NCI-H1930 (cell line): Measurements from ENCODE around the gene SEMA3B.
"Not testable (repeated sequence)": the region's sequence is repeated elsewhere in the genome, so short reads cannot be mapped to it uniquely, and the experiment has no call there.

Experiments
- DNase-seq, 2 experiments: peaks; one replicate each; lab custom pipeline; 2025; lab: John Stamatoyannopoulos, UW

SEMA3B gene

DNA sequence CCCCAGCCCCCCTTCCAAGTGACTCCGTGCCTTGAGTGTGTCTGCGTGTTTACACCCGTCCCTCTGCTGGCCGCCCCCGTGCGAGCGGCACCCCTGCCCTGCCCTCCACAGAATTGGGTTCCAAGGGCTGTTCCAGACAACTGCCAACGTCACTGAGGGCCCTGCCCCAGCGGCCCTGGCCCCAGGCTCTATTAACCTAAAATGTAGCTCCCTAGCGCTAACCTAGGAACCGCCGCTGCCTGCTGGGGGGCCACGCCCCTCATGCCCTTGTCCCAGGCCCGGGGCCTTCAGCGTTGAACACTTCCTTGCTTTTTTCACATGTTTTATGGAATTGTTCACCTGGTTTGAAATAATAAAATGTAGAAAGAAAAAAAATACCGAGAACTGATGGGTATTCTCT is 10.0 kb upstream of the SEMA3B start:
- no peak for DNase-seq

DNA sequence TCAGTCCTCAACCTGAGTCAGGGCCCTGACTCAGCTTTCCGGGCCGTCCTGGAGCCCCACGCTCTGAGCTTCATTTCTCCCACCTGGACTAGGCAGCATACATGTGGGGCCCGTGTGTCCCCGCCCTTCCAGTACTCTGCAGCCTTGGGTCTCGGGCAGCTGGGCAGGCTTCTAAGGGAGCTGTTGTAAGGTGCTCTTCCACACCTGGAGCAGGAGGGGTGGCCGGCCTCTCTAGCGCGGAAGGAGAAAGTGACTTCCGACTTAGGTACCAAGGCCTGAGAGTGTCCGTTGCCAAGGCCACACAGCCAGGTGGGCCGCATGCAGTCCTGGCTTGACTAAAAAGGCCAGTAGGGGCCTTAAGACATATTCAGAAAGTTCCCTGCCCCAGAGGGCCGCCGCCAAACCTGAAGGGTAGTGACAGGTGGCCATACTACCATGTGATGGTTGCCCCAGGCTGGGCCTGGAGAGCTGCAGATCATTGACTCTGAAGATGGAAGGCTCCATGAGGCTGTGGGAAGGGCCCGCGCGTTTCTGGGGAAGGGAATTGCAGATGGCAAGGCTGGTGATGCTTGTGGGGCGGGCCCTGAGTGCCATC is 9.4 kb upstream of the SEMA3B start:
- DNase-seq: no peak

DNA sequence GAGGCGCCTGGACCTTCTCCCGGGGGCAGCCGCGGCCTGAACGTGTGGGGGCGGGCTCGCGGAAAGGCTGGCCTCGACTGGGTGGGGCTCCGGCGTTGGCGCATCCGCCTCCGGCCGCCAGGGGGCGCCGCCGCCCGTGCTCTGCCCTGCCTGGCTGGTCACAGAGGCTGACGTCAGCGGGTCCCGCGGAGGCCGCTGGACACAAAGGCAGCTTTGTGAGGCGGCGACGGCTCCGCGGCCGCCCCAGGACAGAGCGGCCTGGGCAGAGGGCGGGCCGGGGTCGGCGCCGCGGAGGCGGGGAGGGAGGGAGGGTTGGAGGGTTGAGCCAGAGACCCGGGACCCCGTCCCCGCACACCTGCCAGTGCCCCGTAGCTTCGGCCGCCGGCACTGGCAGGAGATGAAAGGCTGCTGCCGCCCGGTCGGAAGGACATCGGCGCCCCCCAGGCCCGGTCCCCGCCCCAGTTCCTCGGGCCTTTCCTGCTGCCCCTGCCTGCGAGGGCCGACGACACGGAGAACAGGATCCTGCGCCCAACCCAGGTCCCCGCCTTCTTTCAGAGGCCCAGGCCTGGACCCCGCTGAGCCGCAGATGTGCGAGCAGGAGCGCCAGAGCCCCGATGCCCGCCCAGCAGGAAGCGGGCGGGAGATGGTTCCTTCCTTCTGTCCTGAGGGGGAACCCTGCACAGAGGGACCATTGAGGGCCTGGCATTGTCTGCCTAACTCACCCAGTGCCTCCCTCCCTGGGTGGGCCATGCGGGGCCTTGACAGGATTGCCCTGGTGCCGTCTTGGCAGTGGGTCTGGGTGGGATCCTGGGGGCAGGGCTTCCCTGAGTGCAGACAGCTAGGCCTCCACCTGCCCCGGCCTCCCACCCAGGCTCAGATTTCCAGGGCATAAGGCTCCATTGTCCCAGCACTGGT is 8.7 kb upstream of the SEMA3B start:
- peak; percentile 80 to 87 for DNase-seq

DNA sequence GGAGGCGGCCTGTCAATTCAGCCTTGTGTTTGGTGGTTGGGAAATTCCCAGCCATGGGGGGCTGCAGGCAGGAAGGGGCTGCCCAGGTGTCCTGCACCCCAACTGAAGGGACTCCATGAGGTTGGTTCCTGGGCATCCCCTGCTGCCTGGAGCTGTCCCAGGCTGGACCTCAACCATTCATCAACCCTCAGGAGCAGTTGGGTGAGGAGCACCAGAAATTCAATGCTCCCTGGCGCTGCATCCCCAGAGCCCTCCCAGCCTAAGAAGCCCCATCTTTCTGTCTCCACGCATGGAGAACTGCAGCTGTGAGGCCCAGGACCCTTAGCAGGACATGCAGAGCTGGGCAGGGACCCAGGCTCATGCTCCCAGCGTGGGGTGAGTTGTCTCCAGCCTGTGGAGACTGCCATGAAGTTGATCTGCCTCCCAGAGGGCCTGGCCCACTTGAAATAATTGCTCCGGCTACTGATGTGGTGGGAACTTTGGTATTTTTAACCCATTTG is 8.0 kb upstream of the SEMA3B start:
- no peak for DNase-seq

DNA sequence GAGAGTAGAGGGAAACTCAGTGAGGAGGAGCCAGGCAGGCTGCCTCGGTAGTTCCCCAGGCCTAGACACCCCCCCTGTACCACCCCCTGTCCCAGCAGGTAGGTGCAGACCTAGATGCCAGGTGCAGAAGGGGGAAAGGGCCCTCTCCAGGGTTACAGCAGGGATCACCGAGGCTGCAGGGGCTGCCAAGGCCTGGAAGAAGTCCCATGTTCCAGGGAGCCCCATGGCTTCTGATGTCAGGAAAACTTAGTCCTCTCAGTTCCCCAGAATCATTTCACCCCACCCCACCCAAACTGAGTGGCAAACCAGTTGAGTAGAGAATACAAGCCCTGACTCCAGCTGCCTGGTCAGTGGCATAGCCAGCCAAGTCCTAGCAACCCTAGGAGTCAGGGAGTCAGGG is 7.4 kb upstream of the SEMA3B start:
- DNase-seq: no peak

DNA sequence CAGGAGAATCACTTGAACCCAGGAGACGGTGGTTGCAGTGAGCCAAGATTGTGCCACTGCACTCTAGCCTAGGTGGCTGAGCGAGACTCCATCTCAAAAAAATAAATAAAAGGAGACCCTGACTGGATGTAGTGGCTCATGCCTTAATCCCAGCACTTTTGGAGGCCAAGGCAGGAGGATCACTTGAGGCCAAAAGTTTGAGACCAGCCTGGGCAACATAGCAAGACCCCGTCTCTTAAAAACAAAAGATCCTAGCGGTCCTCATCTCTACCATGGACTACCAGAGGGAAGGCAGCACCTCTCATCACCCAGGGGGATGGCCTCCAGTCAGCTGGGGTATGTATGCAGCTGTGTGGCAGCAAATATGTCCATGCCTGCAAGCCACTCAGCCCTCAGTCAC is 6.7 kb upstream of the SEMA3B start:
- DNase-seq: not testable (repeated sequence)

DNA sequence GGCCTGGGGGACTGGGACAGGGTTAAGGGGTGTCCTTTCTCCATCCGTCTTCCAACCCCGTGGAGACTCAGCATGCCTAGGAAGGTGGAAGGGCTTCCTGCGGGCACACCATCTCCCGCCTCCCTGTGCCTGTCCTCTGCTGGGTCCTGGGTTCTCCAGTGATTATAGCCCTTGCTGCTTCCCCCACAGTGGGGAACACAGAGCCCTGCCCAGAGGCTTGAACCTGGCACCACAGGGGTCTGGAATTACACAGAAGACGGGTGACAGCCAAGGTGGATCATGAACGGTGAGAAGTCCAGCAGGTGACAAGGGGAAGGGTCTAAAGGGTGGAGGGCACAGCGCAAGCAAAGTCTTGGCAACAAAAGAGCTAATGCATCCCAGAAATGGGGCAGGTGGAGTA is 6.2 kb upstream of the SEMA3B start:
- no peak for DNase-seq

DNA sequence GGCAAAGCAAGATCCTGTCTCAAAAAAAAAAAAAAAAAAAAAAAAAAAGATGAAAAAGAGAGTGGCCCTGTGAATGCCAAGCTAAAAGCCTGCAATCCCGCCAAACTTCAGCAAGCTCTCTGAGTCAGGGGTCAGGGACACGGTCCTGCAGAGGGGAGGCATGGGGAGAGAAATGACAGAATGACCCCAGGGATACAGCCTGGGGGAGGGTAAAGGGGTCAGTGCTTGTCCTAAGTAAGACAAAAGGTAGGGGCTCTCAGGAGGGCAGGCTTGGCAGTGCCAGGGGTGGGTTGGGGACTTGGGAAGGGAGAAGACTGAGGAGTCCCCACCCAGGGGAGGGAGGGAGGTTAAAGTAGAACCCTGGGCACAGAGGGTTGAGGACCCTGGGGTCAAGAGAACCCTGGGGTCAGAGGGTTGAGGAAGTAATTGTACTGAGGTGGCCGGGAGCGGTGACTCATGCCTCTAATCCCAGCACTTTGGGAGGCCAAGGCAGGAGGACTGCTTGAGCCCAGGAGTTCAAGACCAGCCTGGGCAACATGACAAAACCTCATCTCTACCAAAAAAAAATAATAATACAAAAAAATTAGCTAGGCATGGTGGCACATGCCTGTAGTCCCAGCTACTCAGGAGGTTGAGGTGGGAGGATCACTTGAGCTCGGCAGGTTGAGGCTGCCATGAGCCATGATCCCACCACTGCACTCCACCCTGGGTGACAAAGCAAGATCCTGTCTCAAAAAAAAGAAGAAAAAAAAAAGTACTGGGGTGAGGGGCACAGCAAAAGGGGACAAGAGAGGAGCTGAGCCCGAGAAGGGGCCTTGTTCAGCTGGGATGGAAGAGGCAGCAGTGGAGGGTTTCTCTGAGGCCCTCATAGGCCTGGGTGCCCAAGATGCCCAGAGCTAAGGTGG is 5.2 kb upstream of the SEMA3B start:
- no peak for DNase-seq

DNA sequence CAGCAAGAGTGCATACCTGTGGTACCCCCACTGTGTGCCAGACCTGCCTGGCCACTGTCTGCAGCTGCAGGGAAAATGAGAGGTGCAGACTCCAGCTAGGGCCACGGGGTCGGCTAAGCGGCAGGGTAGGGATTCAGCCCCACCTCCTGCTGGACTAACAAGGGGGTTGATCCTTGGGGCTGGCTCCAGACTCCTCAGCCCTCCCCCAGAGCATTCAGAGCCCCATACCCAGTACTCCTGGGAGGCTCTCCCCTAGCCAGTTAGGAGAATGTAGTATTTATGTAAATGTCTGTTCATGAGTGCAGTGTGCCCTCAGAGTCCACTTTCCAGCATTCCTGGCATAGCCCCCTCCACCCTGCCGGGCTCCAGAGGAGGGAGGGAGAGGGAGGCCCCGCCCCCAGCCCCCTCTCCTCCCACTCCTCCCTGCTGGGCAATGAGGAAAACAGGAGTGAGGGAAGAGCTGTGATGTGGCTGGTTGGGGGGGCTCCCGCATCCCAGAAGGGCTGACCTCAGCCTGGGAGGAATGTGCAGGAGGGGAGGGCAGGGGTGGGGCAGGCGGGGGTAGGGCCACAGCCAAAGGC is 4.5 kb upstream of the SEMA3B start:
- no peak for DNase-seq

DNA sequence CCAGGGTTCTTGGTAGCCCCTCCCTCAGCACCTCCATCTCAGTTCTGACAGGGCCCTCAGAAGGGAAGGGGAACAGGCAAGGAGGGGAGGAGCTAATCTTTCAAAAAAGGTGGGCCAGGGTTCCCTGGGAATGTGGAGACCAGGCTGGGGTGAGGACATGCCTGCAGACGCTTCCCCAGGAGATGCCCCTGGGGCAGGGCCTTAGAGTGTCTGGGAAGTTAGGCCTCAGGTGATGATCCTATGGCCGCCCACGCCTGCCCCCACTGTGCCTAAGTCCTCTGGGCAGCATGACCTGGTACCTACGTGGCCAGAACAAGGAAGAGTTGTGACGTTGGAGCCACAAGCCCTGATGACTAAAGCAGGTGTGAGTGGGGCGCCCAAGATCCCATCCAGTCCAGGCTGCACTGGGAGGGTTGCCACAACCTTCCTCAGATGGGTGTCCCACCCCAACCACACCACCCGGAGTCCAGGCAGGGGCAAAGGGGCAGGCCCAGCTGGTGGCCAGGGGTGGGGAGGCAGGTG is 3.9 kb upstream of the SEMA3B start:
- no peak for DNase-seq

DNA sequence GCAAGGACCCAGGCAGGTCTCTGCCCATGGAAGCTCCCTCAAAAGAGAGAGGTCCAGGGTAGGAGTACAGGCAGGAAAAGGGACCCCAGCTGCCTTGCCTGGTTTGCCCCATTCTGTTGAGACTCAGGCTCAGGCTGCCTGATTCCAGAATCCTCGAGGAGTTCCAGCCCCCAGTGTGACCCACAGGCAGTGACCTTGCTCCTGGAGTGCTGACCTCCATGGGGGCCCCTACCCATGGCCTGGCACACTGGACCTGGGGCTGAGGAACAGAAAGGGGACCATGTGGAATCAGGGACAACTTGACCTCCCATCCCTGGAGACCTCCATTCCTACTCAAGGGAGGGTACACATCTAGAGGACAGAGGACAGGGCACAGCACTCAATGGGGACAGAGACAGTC is 3.4 kb upstream of the SEMA3B start:
- DNase-seq: no peak

DNA sequence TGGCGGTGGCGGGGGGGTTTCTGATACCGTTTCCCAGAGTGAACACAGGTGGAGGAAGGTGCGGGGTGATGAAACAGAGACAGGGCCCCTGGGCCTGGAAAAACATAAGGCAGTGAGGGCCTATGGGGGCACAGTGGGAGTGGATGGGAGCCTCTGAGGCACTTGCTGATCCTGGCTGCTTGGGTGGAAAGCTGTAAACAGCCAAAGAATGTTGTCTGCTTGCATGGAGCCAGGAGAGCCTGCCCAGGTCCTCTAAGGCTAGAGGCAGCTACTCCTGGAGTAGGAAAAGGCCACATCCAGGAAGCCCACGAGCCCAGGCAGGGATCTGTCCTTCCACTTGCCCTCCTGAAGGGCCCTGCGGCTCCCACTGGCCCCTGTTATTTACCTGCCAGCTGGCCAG is 2.9 kb upstream of the SEMA3B start:
- DNase-seq: no peak

DNA sequence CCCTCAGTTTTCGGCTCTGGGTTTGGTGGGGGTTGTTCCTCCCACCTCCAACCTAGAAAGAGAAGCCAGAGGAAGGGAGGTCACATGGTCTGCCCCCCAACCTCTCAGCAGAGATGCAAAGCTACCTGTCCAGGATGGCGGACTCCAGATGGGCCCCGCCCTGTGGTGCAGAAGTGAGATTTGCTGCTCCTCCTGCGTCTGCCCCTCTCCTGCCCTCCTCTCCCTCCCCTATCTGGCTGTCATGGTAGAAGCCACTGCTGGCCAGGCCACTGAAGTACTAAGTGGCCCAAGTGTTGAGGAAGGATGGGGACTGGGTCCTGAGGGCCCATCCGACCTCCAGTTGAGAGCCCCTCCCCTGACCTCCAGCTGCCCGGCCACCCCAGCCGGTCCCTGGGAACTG is 2.1 kb upstream of the SEMA3B start:
- DNase-seq: no peak

DNA sequence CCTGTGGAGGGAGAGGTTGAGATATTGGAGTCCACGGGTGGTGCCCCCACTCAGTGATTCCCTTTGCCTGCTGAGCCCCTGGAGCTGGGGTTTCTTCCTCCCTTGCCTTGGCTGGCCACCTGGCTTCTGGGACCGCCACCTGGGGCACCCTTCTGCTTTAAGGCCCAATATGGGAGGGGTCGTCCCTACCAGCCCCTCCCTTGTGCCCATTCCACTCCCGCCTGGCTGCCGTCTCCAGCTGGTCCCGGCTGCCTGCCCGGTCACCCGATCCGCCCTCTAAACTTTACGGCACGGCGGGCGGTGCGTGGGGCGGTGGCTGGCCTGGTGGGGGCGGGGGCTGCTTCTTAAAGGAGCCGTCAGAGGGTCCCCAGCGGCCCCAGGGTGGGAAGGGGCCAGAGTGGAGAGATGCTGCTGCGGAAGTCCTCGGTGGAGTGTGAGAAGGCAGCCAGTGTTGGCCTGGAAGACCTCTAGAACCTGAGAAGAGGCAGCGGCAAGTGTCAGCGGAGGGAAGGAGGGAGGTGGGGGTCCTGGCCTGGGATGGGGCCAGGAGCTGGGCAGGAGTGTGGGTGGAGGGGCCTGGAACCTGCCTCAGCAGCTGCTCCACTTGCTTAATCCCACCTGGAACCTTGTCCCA is 1.6 kb upstream of the SEMA3B start:
- no peak for DNase-seq

DNA sequence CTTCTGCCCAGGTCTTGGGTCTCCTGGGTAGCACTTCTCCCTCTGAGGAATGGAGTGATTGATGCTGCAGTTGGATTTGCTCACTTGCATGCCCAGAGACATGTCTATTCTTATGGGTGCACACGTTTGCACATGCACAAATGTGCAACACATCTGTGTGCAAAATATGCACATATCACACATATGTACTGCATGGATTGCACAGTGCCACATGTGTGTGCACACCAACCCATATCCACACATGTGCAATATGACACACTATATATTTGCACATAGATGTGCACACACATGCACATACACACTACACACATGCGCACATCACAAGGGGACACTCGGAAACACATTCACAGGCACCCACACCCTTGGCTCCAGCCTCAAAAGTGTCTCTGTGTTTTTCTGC is 671 bp upstream of the SEMA3B start:
- no peak for DNase-seq

DNA sequence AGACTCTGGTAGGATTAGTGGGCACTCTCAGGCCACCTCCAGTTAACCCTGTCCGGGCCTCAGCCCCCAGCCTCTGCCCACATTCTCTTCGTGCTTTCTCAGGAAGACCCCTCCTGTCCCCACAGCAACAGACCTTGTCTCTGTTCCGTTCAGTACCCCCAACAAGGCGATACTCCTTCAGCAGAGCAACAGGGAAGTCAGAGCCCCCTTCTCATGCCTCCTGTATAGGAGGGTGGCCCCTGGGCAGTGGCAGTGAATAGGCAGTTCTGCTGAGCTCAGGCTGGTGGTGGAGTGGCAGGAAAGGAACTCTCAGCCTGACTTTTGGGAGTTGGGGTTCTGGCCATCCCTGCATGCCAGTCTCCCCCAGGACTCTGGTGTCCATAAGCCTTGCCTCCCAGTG is 513 bp downstream of the SEMA3B start:
- no peak for DNase-seq

DNA sequence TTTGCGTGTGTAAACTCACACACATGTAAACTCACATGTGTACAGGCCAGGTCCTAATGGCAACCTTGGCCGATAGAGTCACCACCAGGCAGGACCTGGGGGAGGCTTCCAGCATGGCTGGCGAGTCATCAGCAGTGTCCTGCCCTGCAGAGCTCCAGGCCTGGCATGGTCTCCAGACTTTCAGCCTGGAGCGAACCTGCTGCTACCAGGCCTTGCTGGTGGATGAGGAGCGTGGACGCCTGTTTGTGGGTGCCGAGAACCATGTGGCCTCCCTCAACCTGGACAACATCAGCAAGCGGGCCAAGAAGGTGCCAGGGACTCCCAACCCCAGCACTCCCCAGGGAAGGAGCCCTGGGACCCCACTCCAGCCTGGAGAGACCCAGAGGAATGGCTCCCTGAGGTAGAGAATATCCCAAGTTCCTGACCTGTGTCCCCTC is 1.0 kb downstream of the SEMA3B start:
- DNase-seq: no peak

DNA sequence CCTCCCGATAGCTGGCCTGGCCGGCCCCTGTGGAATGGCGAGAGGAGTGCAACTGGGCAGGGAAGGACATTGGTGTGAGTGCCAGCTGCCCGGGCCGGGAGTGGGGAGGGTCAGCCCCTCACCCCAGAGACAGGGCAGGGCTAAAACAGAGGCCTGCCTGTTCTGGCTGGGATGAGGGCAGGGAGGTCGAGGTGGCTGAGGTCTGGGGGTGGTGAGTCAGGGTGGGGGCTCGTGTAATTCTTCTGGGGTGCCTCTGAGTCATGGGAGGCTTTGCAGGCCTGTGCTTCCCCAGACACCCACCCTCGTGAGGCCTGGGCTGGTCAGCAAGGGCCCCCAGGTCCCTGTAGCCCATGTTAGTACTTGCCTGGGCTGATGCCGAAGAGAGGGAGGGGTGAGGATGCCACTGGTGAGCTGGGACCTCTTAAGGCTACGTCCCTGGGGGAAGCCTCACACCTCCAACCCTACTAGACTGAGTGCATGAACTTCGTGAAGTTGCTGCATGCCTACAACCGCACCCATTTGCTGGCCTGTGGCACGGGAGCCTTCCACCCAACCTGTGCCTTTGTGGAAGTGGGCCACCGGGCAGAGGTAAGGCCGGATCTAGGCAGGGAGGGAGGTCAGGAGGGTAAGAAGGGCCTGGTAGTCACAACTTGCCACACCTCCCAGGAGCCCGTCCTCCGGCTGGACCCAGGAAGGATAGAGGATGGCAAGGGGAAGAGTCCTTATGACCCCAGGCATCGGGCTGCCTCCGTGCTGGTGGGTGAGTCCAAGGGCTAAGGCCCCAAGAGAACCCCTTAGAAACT is 1.7 kb downstream of the SEMA3B start:
- no peak for DNase-seq

DNA sequence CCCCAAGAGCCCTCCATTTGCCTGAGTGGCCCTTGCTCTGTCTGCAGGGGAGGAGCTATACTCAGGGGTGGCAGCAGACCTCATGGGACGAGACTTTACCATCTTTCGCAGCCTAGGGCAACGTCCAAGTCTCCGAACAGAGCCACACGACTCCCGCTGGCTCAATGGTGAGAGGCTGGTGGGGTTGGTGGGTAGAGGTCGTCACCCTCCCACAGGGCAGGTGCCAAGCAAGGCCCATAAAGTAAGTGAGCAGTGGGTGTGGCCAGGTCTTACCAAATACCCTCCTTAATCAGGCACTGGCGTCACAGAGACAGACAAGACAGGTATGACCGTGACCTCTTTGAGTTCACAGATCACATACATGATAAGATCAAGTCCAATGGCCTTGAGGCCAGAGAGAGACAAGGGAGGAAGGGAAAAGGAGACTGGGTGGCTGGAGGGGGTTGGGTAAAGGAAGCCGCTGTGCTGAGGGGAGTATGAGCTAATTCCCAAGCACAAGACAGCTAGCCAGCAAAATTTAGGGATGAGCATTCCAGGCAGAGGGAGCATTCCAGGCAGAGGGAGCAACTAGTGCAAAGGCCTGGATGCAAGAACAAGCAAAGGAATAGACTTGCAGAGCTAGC is 2.5 kb downstream of the SEMA3B start:
- no peak for DNase-seq

DNA sequence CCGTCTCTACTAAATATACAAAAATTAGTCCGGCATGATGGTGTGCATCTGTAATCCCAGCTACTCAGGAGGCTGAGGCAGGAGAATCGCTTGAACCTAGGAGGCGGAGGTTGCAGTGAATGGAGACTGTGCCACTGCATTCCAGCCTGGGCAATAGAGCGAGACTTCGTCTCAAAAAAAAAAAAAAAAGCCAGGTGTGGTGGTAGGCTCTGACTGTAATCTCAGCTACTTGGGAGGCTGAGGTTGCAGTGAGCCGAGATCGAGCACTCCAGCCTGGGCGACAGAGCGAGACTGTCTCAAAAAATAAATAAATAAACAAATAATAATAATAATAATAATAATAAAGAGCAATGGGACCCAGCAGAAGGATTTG is 3.6 kb downstream of the SEMA3B start:
- not testable (repeated sequence) for DNase-seq
